Left forelimb (tissue), 1 donor: ENCODE results near the gene MALRD1.

Experiments
- DNase-seq: peaks from one replicate; pipeline ENCODE4 v3.0.0-alpha.2; 2018; ENCODE audit warnings: low spot score

The MALRD1 gene

DNA sequence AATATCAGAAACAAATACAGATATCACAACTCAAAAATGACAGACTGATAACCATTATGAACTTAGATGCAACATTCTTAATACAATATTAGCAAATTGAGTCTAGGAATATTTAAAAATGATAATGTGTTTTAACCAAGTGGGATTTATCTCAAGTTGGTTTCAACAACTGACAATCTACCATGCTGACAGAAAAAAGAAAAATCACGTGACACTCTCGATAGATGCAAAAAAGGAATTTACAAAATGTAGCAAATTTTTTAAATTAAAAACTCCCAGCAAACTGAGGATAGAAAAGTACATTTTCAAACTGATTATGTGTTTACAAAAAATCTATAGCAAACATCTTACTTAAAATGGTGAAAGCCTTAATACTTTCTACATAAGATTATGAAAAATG is 177.4 kb downstream of the MALRD1 start:
- no peak for DNase-seq

- no peak for DNase-seq
Observed at GRCh38 chr10:19231034-19231433, 182.4 kb downstream of the MALRD1 start.

DNA sequence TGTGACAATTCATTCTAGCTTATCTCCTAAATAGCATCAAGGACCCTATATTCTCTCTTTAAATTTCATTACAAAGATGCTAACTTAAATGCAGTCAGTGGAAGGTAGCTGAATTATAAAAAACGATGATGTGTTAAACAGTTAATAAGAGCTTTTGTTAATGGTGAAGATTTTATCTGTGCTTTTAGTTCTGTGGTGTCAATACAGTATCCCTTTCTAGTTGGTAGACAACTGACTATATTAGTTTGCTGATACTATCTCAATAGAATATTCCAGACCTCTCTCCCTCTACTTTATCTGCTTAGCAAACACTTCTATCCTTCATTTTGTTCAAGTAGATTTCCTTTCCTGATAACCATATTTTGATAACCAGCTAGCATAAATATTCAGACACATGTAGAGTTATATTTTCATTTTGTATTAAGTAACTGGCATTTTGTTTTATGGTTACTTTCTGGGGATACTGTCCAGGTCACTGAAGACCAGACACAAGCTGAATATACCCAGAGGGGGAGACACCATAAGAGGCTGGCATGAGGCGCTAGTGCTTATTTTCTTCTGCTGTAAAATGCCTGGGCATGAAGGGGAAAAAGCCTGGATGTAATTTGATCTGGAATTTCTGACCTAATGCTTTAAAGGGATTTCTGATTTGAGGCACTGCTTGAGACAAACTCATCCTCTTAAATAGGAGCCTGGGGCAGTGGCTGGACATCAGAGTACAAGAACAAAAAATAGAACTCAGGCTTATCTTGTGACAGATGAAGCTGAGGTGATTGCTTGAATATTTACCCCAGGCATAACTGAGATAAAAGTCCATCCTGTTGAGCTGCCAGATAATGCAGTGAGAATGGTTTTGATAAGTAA is 197.5 kb downstream of the MALRD1 start:
- DNase-seq: no peak

GRCh38 chr10:19247843-19248242 is 199.2 kb downstream of the MALRD1 start:
- DNase-seq: no peak

DNA sequence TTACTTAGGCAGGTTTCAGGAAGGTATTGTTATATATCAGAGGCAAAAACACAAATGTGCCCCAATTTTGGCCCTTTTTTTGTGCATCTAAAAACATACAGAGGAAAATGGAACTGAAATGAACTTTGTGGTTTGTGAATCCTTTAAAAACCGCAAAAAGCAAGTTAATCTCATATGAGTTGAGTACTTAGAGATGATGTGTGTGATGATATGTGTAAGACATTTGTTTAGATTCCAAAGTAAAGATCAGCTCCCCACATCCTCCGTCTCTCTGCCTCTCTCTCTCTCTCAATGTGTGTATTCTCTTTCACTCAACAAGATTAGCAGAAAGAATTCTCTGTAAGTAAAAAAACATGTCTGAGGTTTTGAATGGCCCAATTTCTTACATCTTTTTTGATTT is 201.9 kb downstream of the MALRD1 start:
- no peak for DNase-seq

- no peak for DNase-seq
Observed at GRCh38 chr10:19252531-19252930, 203.9 kb downstream of the MALRD1 start.

DNA sequence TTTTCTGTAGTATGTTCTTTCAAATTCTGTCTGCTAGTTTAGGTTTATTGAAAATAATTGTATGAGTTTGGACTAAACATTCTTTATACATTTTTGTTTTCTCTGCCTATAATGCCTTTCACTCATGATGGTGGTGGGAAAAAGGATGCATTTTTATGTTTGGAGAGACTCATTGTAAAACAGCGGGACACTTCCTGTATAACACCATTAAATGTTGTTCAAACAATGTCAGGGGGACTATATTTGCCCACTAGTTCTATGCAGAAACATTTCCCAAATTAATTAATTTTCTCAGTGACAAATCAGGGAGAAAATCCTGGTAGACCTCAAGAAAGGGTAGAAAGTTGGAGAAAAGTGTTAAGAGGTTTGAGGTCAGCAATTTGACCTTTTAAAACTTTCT is 207.7 kb downstream of the MALRD1 start:
- no peak for DNase-seq

- DNase-seq: no peak
Observed at GRCh38 chr10:19263262-19263661, 214.7 kb downstream of the MALRD1 start.

DNA sequence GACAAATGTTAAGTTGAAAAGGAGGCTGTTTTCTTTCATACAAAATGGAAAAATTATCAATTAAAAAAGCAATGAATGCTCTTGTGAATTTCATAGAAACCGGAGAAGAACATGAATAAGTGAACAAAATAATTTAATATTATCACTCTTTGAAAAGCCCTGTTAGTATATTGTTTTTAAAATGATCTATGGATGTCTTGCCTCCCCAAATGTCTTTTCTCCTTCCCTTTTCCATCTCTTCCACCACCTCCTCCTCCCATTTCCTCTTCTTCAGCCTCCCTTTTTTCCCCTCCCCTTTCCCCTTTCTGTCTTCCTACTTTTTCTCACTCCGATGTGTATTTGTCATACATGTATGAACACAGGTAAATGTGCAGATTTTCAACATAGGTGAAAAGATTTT is 234.7 kb downstream of the MALRD1 start:
- no peak for DNase-seq

- no peak for DNase-seq
Observed at GRCh38 chr10:19283786-19284185, 235.2 kb downstream of the MALRD1 start.

GRCh38 chr10:19290770-19291169 is 242.2 kb downstream of the MALRD1 start:
- no peak for DNase-seq

DNA sequence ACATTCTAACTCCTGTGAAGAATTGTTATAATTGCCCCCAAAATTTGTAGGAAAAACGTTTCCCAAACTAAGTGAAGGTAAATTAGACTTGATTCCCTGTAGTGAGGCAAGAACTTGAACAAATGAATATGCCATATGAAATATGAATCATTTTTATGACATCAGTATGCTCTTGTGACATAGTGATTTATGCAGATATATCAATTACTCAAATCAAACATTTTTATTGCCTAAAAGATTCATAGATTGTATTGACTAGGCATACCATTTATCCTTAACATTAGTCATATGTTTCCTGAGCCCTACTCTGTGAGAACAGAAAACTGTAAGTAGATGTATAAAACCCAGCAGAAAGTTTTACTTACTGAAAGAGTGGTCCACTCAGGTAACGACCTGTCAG is 245.6 kb downstream of the MALRD1 start:
- DNase-seq: no peak

GRCh38 chr10:19299645-19300044 is 251.0 kb downstream of the MALRD1 start:
- DNase-seq: no peak

GRCh38 chr10:19302117-19302516 is 253.5 kb downstream of the MALRD1 start:
- DNase-seq: no peak

- no peak for DNase-seq
Observed at GRCh38 chr10:19310066-19310465, 261.5 kb downstream of the MALRD1 start.

- DNase-seq: no peak
Observed at GRCh38 chr10:19316204-19316870, 267.7 kb downstream of the MALRD1 start.

DNA sequence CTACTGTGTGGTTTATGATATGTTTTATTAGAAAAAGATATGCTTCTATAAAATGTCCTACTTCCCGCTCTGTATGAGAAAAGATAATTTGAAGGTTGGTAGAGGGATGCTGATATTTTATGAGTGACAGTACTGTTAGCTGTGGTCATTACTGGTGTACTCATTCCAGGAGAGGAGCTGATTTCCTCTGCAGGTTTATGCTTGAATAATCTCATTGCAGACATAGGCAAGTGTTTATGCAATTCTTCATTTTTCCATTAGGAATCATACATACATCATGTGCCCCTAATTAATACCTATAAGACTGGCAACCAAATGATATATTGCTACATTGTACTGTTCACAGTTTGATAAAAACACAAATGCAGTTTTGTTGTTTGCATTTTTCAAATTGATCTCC is 269.4 kb downstream of the MALRD1 start:
- no peak for DNase-seq

GRCh38 chr10:19325581-19325980 is 277.0 kb downstream of the MALRD1 start:
- DNase-seq: no peak

- DNase-seq: no peak
Observed at GRCh38 chr10:19328582-19328981, 280.0 kb downstream of the MALRD1 start.

DNA sequence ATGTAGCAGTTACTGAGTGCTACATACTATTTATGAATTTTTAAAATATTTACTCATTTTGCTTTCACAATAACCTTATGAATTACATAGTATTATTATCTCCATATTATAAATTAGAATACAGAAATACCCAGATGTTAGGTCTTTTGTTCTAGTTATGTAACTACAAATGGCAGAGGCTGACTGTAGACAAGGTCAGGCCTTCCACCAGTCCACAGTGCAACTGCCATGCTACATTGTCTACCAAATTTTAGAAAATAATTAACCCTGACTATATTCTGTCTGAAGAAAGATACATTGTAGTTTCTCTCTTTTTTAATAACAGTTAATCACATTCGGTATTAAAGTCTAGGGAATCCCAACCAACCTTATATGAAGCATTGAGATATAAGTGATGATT is 280.9 kb downstream of the MALRD1 start:
- DNase-seq: no peak

DNA sequence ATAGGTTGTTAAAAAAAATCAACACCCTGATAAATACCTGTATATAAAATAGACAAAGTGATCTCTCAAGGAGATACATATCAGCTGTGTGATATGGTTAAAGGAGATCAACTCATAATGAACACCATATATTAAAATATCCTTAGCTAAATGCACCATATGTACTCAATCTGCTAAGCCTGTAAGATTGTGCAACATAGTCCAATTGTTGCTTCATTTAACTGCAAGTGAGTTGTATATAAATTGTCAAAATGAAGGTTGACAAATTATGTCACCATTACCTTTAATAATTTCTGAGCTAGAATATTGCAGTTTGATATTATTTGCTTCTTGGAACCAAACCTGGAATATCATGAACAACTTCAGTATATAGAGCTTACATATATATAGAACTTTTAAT is 283.7 kb downstream of the MALRD1 start:
- no peak for DNase-seq

DNA sequence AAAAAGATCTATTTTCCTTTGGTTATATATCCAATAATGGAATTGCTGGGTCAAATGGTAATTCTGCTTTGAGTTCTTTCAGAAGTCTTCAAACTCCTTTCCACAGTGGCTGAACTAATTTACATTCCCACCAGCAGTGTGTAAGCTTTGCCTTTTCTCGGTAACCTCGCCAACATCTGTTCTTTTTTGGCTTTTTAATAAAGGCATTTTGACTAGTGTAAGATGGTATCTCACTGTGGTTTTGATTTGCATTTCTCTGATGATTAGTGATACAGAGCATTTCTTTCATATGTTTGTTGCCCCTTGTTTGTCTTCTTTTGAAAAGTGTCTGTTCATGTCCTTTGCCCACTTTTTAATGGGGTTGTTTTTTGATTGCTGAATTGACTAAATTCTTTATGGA is 285.0 kb downstream of the MALRD1 start:
- no peak for DNase-seq

DNA sequence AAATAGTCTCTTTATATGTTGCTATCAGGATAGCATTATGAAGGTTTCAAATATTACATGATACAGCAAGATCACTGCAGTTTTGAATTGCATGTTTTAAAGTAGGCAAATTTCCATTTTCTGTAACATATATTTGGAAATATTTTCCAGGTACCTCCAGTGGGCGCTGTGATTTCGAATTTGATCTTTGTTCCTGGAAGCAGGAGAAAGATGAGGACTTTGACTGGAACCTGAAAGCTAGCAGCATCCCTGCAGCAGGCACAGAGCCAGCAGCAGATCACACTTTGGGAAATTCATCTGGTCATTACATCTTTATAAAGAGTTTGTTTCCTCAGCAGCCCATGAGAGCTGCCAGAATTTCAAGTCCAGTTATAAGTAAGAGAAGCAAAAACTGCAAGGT is 299.0 kb downstream of the MALRD1 start:
- no peak for DNase-seq

GRCh38 chr10:19367176-19367575 is 318.6 kb downstream of the MALRD1 start:
- DNase-seq: no peak
